ENCODE results near the gene POMC. TPM values are rescaled to one million over a fixed set of nuclear protein-coding genes. Genes with fewer than 3 reads are reported as not detected.

POMC gene
- total and polyA plus RNA-seq, 7 experiments from 2014 or later = 3.5 to 10.1 (median 4.3) TPM

- Mint-ChIP-seq H3K36me3 (peaks cover 0 to 1% (median 0%) of the 10 kb centered on the region in 5 donors), H3K4me1 (peaks cover 0 to 10% (median 3%) of the 10 kb centered on the region in 7 donors), H3K27ac (no peak overlapping the region), H3K27me3 (peaks cover 25 to 58% (median 37%) of the 10 kb centered on the region in 5 donors), H3K4me3 (no peak overlapping the region), H3K9me3 (no peaks in the 10 kb centered on the region)
- no peaks in the 10 kb centered on the region for H3K27me3 ChIP-seq (ENCODE audit: control insufficient read depth in 2 of 2, insufficient read depth in 2 of 2, low read length in 2 of 2)
- ChIA-PET POLR2A (interaction anchor here (1.0 kb wide), 1 partner anchor 12 kb away, joined by 3 read pairs; no protein-coding TSS in a partner anchor), CTCF (interaction anchor here (0.8 kb wide), 1 partner anchor 9 kb away, joined by 3 read pairs; no protein-coding TSS in a partner anchor)
- H3K27ac ChIP-seq (ENCODE audit: low read depth, low read length) = no peak overlapping the region
- intact Hi-C loops (cut with micrococcal nuclease) = no loop called here
- no peak for ATAC-seq
- no peaks in the 10 kb centered on the region for H3K9me3 ChIP-seq (ENCODE audit: control insufficient read depth in 2 of 3, low read length in 3 of 3)
- H3K36me3 ChIP-seq (ENCODE audit: control insufficient read depth in 2 of 3, insufficient read depth in 3 of 3, low read length in 3 of 3) = no peaks in the 10 kb centered on the region
- H3K4me3 ChIP-seq (ENCODE audit: low read length) = no peak overlapping the region
- no peaks in the 10 kb centered on the region for H3K4me1 ChIP-seq (ENCODE audit: control insufficient read depth in 2 of 2, insufficient read depth in 2 of 2, low read length in 2 of 2)
- DNase-seq = no peak
Measured at GRCh38 chr2:25174192-25174861, 5.9 kb upstream of the POMC start.

- no peaks in the 10 kb centered on the region for H3K9me3 Mint-ChIP-seq
- no peak for DNase-seq
- no peak overlapping the region for H3K27ac Mint-ChIP-seq
- peaks cover 30 to 64% (median 43%) of the 10 kb centered on the region in 5 donors for H3K27me3 Mint-ChIP-seq
- H3K4me3 Mint-ChIP-seq = no peak overlapping the region
- H3K27ac ChIP-seq (ENCODE audit: low read depth, low read length) = no peak overlapping the region
- H3K9me3 ChIP-seq (ENCODE audit: control insufficient read depth in 2 of 3, low read length in 3 of 3) = no peaks in the 10 kb centered on the region
- CTCF ChIA-PET = interaction anchor here (0.8 kb wide), 1 partner anchor 8 kb away, joined by 3 read pairs; no protein-coding TSS in a partner anchor
- intact Hi-C loops (cut with micrococcal nuclease) = no loop called here
- H3K4me1 ChIP-seq (ENCODE audit: control insufficient read depth in 2 of 2, insufficient read depth in 2 of 2, low read length in 2 of 2) = no peaks in the 10 kb centered on the region
- peaks cover 0 to 1% (median 0%) of the 10 kb centered on the region in 5 donors for H3K36me3 Mint-ChIP-seq
- no peak overlapping the region for H3K4me3 ChIP-seq (ENCODE audit: low read length)
- H3K4me1 Mint-ChIP-seq = peaks cover 0 to 16% (median 6%) of the 10 kb centered on the region in 7 donors
- no peak for ATAC-seq
- H3K27me3 ChIP-seq (ENCODE audit: control insufficient read depth in 2 of 2, insufficient read depth in 2 of 2, low read length in 2 of 2) = no peaks in the 10 kb centered on the region
- POLR2A ChIA-PET = interaction anchor here (1.0 kb wide), 1 partner anchor 11 kb away, joined by 3 read pairs; no protein-coding TSS in a partner anchor
- H3K36me3 ChIP-seq (ENCODE audit: control insufficient read depth in 2 of 3, insufficient read depth in 3 of 3, low read length in 3 of 3) = no peaks in the 10 kb centered on the region
Measured at GRCh38 chr2:25173719-25174118, 5.3 kb upstream of the POMC start.

DNA sequence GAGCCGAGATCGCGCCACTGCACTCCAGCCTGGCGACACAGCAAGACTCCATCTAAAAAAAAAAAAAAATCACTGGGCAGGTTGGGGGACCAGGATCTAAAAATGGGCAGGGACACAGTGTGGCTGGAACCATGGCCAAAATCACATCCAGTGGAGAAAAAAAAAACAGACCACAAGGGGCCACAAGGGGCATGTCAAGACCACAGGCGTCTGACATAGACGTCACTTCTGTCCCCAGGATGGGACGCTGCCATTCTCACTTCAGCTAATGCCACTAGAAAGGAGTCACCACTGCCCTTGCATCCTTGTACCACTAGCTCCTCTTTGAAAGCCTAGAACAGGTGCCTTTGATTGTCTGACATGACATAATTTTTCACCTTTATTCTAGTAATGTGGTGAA lies 2.5 kb upstream of the POMC start:
- CTCF ChIA-PET = no interaction called here
- intact Hi-C loops (cut with micrococcal nuclease) = no loop called here
- H3K27me3 ChIP-seq (ENCODE audit: control insufficient read depth in 2 of 2, insufficient read depth in 2 of 2, low read length in 2 of 2) = no peaks in the 10 kb centered on the region

DNA sequence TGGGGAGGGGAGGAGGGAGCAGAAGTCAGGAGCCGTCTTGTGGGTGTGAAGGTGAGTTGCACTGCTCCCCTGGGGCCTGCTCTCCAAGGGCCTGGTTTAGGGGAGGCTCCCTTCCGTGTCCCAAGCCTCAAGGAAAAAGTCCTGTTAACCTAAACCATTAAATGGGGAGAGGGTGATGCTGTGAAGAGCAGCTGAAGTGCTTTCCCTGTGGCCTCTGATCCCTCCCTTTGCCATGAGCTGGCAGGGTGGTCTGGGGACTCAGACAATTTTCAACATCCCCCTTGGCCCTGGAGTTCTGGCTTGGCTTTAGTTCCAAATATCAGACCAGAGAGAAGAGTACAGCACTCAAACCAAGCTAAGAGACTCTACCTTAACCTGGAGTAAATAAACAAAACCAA lies 692 bp upstream of the POMC start:
- Histone ChIP-seq H3K4me1 (ENCODE audit: control insufficient read depth in 2 of 2, insufficient read depth in 2 of 2, low read length in 2 of 2) (no peaks in the 10 kb centered on the region), H3K4me3 (ENCODE audit: low read length) (no peak overlapping the region), H3K9me3 (ENCODE audit: control insufficient read depth in 2 of 3, low read length in 3 of 3) (no peaks in the 10 kb centered on the region), H3K27me3 (ENCODE audit: control insufficient read depth in 2 of 2, insufficient read depth in 2 of 2, low read length in 2 of 2) (no peaks in the 10 kb centered on the region), H3K36me3 (ENCODE audit: control insufficient read depth in 2 of 3, insufficient read depth in 3 of 3, low read length in 3 of 3) (no peaks in the 10 kb centered on the region), H3K27ac (ENCODE audit: low read depth, low read length) (no peak overlapping the region)
- Mint-ChIP-seq H3K9me3 (no peaks in the 10 kb centered on the region), H3K27me3 (peaks cover 15 to 90% (median 45%) of the 10 kb centered on the region in 5 donors), H3K36me3 (peaks cover 0 to 3% (median 0%) of the 10 kb centered on the region in 5 donors), H3K27ac (no peak overlapping the region), H3K4me3 (peak overlapping the region; percentile 34 to 83 (median 72)), H3K4me1 (peaks cover 6 to 40% (median 30%) of the 10 kb centered on the region in 7 donors)
- DNase-seq (no peak), ATAC-seq (no peak)
- POLR2A ChIA-PET = no interaction called here
- CTCF ChIA-PET = interaction anchor here (0.9 to 1.5 kb wide), 2 partner anchors 27 to 59 kb away, joined by 3 read pairs; no protein-coding TSS in a partner anchor
- intact Hi-C loops (cut with micrococcal nuclease) = no loop called here

More for the DNA sequence above, 2.5 kb upstream of the POMC start:
- H3K4me3 ChIP-seq (ENCODE audit: low read length) = no peak overlapping the region
- DNase-seq (no peak), ATAC-seq (no peak)
- Mint-ChIP-seq H3K27ac (no peak overlapping the region), H3K27me3 (peaks cover 25 to 82% (median 51%) of the 10 kb centered on the region in 5 donors), H3K36me3 (peaks cover 0 to 3% (median 0%) of the 10 kb centered on the region in 5 donors), H3K4me3 (no peak overlapping the region), H3K4me1 (peaks cover 6 to 34% (median 22%) of the 10 kb centered on the region in 7 donors), H3K9me3 (no peaks in the 10 kb centered on the region)
- H3K36me3 ChIP-seq (ENCODE audit: control insufficient read depth in 2 of 3, insufficient read depth in 3 of 3, low read length in 3 of 3) = no peaks in the 10 kb centered on the region
- POLR2A ChIA-PET = no interaction called here
- no peaks in the 10 kb centered on the region for H3K9me3 ChIP-seq (ENCODE audit: control insufficient read depth in 2 of 3, low read length in 3 of 3)
- H3K4me1 ChIP-seq (ENCODE audit: control insufficient read depth in 2 of 2, insufficient read depth in 2 of 2, low read length in 2 of 2) = no peaks in the 10 kb centered on the region
- no peak overlapping the region for H3K27ac ChIP-seq (ENCODE audit: low read depth, low read length)

DNA sequence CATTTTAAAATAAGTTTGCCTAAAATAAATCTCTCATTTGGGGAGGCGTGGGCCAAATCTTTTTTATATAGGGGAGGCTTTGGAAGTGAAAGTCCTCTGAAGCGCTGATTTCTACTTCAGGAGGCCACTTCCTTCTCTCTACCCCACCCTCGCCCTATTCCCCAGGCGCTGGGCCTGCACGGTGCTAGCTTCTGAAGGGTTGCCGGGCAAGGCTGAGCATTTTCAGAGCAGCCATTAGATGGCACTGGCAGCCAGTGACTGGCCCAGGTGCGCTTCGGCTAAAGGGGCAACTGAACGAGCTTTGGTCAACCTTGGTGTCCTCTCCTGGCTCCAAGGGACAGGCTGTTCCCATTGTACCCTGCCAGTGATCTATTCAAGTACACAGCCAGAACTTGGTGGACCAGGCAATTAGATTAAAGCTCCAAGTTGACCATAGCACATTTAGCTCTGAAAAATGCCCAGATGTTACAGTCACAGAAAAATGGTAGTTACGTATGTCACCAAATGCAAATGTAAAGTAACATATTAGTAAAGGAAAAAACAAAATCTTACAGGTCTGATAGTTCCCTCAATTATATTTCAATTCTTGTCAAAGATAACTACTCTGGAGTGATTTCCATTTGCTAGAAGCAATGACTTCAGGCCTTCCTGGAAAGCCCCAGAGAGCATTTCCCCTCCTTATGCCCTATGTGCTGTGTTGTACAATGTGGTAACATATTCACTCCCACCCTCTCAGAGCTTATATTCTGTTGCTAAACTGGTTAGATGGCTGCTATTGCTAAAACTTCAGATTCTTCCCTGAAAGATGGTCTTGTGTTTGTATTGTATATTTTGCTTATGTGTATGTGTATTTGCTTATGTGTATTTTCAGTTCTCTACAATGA lies 2.1 kb downstream of the POMC start:
- Histone ChIP-seq H3K9me3 (ENCODE audit: control insufficient read depth in 2 of 3, low read length in 3 of 3) (no peaks in the 10 kb centered on the region), H3K27me3 (ENCODE audit: control insufficient read depth in 2 of 2, insufficient read depth in 2 of 2, low read length in 2 of 2) (no peaks in the 10 kb centered on the region), H3K36me3 (ENCODE audit: control insufficient read depth in 2 of 3, insufficient read depth in 3 of 3, low read length in 3 of 3) (no peaks in the 10 kb centered on the region), H3K4me1 (ENCODE audit: control insufficient read depth in 2 of 2, insufficient read depth in 2 of 2, low read length in 2 of 2) (no peaks in the 10 kb centered on the region), H3K27ac (ENCODE audit: low read depth, low read length) (no peak overlapping the region), H3K4me3 (ENCODE audit: low read length) (no peak overlapping the region)
- peak in 7 of 9 donors; percentile 12 to 46 (median 40) for DNase-seq
- H3K9me3 Mint-ChIP-seq = peaks cover 0 to 5% (median 0%) of the 10 kb centered on the region in 11 donors
- peak overlapping the region in 7 of 10 donors; percentile 15 to 83 (median 68) for H3K4me3 Mint-ChIP-seq
- peaks cover 6 to 36% (median 26%) of the 10 kb centered on the region in 7 donors for H3K4me1 Mint-ChIP-seq
- POLR2A ChIA-PET = interaction anchor here (1.0 to 1.9 kb wide), 2 partner anchors 30 to 196 kb away, joined by 3 to 7 read pairs; no protein-coding TSS in a partner anchor
- peaks cover 11 to 73% (median 35%) of the 10 kb centered on the region in 5 donors for H3K27me3 Mint-ChIP-seq
- ATAC-seq = peak; percentile 69
- CTCF ChIA-PET = interaction anchor here (0.6 to 2.0 kb wide), 15 partner anchors 8 to 534 kb away, joined by 3 to 10 read pairs (median 4); no protein-coding TSS in a partner anchor
- H3K36me3 Mint-ChIP-seq = peaks cover 0 to 3% (median 0%) of the 10 kb centered on the region in 5 donors
- peak overlapping the region in 2 of 9 donors; percentile 2 to 69 for H3K27ac Mint-ChIP-seq
- intact Hi-C loops (cut with micrococcal nuclease) = loop anchor here (1.0 to 2.0 kb wide), 4 partner anchors 30 to 535 kb away; no protein-coding TSS in a partner anchor

DNA sequence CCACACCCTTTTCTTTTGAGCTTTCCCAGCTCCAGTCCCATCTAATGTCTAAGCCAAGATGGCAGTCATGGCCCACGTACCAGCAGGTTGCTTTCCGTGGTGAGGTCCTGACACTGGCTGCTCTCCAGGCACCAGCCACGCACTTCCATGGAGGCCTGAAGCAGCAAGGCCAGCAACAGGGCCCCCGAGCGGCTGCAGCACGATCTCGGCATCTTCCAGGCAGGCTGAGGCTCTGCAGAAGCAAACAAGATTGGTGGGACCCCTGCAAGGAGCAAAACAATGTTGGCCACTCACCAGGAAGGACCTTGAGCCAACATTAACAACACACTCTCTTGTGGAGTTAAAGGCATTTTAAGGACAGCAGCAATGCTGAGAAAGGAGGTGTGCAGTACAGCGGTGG lies 3.8 kb downstream of the POMC start:
- Histone ChIP-seq H3K4me3 (ENCODE audit: low read length) (no peak overlapping the region), H3K9me3 (ENCODE audit: control insufficient read depth in 2 of 3, low read length in 3 of 3) (no peaks in the 10 kb centered on the region), H3K27ac (ENCODE audit: low read depth, low read length) (no peak overlapping the region), H3K27me3 (ENCODE audit: control insufficient read depth in 2 of 2, insufficient read depth in 2 of 2, low read length in 2 of 2) (no peaks in the 10 kb centered on the region), H3K36me3 (ENCODE audit: control insufficient read depth in 2 of 3, insufficient read depth in 3 of 3, low read length in 3 of 3) (no peaks in the 10 kb centered on the region), H3K4me1 (ENCODE audit: control insufficient read depth in 2 of 2, insufficient read depth in 2 of 2, low read length in 2 of 2) (peaks cover 9% of the 10 kb centered on the region in 2 donors)
- Mint-ChIP-seq H3K4me3 (no peak overlapping the region), H3K27ac (no peak overlapping the region), H3K9me3 (peaks cover 0 to 5% (median 0%) of the 10 kb centered on the region in 11 donors), H3K4me1 (peaks cover 9 to 47% (median 36%) of the 10 kb centered on the region in 7 donors), H3K27me3 (peaks cover 3 to 56% (median 23%) of the 10 kb centered on the region in 5 donors), H3K36me3 (peaks cover 0 to 8% (median 0%) of the 10 kb centered on the region in 5 donors)
- CTCF ChIA-PET = interaction anchor here (0.7 to 1.7 kb wide), 2 partner anchors 32 to 198 kb away, joined by 3 to 6 read pairs; no protein-coding TSS in a partner anchor
- ATAC-seq = no peak
- intact Hi-C loops (cut with micrococcal nuclease) = no loop called here
- no peak for DNase-seq
- POLR2A ChIA-PET = interaction anchor here (0.6 kb wide), 1 partner anchor 9 kb away, joined by 4 read pairs; no protein-coding TSS in a partner anchor
